ENCODE data around the gene BBLN. TPM values are rescaled to one million over a fixed set of nuclear protein-coding genes. Genes with fewer than 3 reads are reported as not detected.

BBLN gene
- total RNA-seq, 1 experiment from 2014 or later = 48.5 TPM

DNA sequence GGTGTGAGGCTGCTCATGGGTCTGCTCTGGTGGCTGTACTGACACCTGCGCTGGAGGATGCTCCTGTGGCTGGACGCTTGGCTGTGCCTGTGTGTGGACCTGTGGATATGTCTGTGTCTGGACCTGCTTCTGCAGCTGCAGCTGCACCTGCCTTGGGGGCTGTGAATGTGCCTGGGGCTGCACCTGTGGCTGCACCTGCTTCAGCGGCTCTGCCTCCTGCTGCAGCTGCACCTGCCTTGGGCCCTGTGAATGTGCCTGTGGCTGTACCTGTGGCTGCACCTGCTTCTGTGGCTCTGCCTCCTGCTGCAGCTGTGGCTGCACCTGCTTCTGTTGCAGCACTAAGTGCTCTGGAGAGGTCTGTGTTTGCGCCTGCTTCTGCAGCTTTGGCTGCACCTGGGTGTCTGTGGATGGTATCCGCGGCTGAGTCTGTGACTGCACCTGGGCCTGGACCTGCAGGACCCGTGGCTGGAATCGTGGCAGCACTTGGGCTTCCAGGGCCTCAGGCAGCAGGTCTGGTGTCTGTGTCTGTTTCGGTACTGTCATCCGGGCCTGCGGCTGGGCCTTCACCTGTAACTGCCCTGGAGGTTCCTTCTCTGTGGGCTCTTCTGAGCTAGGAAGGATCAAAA, 18.9 kb downstream of the BBLN start:
- POLR2A ChIA-PET = no interaction called here
- ATAC-seq (0 out of 2 replicates have a peak, but pooled peaks have one; percentile 32), DNase-seq (ENCODE audit: low read depth, low spot score) (no peak)
- in situ Hi-C loops (cut with HindIII; ENCODE audit: low pct_unique_long_range_greater_than_20kb, low sequenced_read_pairs) (no loop called here), intact Hi-C loops (cut with micrococcal nuclease; ENCODE audit: unreplicated experiment) (no loop called here)
- TF ChIP-seq SIN3A (IDR thresholded peaks at IDR 0.05; ENCODE audit: borderline replicate concordance, insufficient read depth, low read depth, low read length) (no peak), TCF7L2 (IDR thresholded peaks at IDR 0.05; ENCODE audit: low read depth, low read length) (no peak), POLR2AphosphoS5 (IDR thresholded peaks at IDR 0.05; ENCODE audit: low read depth, low read length) (no peak), REST (IDR thresholded peaks at IDR 0.05; ENCODE audit: insufficient read depth in 1 of 2, low read depth in 2 of 2, low read length in 1 of 2) (no peak)
- TF ChIP-seq, protein P1, sequence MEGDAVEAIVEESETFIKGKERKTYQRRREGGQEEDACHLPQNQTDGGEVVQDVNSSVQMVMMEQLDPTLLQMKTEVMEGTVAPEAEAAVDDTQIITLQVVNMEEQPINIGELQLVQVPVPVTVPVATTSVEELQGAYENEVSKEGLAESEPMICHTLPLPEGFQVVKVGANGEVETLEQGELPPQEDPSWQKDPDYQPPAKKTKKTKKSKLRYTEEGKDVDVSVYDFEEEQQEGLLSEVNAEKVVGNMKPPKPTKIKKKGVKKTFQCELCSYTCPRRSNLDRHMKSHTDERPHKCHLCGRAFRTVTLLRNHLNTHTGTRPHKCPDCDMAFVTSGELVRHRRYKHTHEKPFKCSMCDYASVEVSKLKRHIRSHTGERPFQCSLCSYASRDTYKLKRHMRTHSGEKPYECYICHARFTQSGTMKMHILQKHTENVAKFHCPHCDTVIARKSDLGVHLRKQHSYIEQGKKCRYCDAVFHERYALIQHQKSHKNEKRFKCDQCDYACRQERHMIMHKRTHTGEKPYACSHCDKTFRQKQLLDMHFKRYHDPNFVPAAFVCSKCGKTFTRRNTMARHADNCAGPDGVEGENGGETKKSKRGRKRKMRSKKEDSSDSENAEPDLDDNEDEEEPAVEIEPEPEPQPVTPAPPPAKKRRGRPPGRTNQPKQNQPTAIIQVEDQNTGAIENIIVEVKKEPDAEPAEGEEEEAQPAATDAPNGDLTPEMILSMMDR (IDR thresholded peaks at IDR 0.05) = no peak
- Histone ChIP-seq H3K9me3 (ENCODE audit: control insufficient read depth, insufficient read depth, low read depth, low read length) (no peaks in the 10 kb centered on the region), H3K4me1 (ENCODE audit: control insufficient read depth, insufficient read depth, low read length) (no peaks in the 10 kb centered on the region), H3K36me3 (ENCODE audit: control insufficient read depth, insufficient read depth, low read length) (peaks cover 2% of the 10 kb centered on the region; the same call in 1 of the 2 replicates), H3K27ac (ENCODE audit: low read length) (no peak overlapping the region), H3K4me3 (ENCODE audit: low read depth in 2 of 2, low read length in 2 of 2) (no peak overlapping the region), H3K27me3 (ENCODE audit: control insufficient read depth, insufficient read depth, low read length) (no peaks in the 10 kb centered on the region)
- BruUV-seq (replicated peaks) = no TSS peak
- CTCF ChIA-PET = no interaction called here

GRCh38 chr9:128180001-128180400, 19.9 kb downstream of the BBLN start:
- TF ChIP-seq, protein P1 (IDR thresholded peaks at IDR 0.05) = no peak
- no peak for TF ChIP-seq REST (IDR thresholded peaks at IDR 0.05; ENCODE audit: insufficient read depth in 1 of 2, low read depth in 2 of 2, low read length in 1 of 2)
- ChIA-PET POLR2A (no interaction called here), CTCF (no interaction called here)
- intact Hi-C loops (cut with micrococcal nuclease; ENCODE audit: unreplicated experiment) = no loop called here
- H3K27ac ChIP-seq (ENCODE audit: low read length) = no peak overlapping the region
- no TSS peak for BruUV-seq (replicated peaks)
- H3K36me3 ChIP-seq (ENCODE audit: control insufficient read depth, insufficient read depth, low read length) = peaks cover 2% of the 10 kb centered on the region; the same call in 1 of the 2 replicates
- H3K4me1 ChIP-seq (ENCODE audit: control insufficient read depth, insufficient read depth, low read length) = no peaks in the 10 kb centered on the region
- ATAC-seq = no peak
- no peaks in the 10 kb centered on the region for H3K9me3 ChIP-seq (ENCODE audit: control insufficient read depth, insufficient read depth, low read depth, low read length)
- H3K27me3 ChIP-seq (ENCODE audit: control insufficient read depth, insufficient read depth, low read length) = no peaks in the 10 kb centered on the region
- H3K4me3 ChIP-seq (ENCODE audit: low read depth in 2 of 2, low read length in 2 of 2) = no peak overlapping the region
- in situ Hi-C loops (cut with HindIII; ENCODE audit: low pct_unique_long_range_greater_than_20kb, low sequenced_read_pairs) = no loop called here
- DNase-seq (ENCODE audit: low read depth, low spot score) = no peak

All from Panc1 (cell line).